K562 (cell line): ENCODE data around the gene MAPK13. TPM values are rescaled to one million over a fixed set of nuclear protein-coding genes. Genes with fewer than 3 reads are reported as not detected.

ENCODE experiments used
- ARID1B ChIP-seq: fragments of 450-650 bp; IDR thresholded peaks from 2 replicates; pipeline ENCODE4 v1.6.1; 2016; ENCODE audit warnings: antibody characterized with exemption, mild to moderate bottlenecking, inconsistent platforms
- CBX2 ChIP-seq: fragments of 200-600 bp; sonication (generic); IDR thresholded peaks from one replicate; pipeline ENCODE4 v1.6.1; 2012; ENCODE audit warnings: mild to moderate bottlenecking, low read length, inconsistent platforms; ENCODE audit not compliant: insufficient read depth, poor library complexity, severe bottlenecking
- DDX20 ChIP-seq: fragments of 450-650 bp; IDR thresholded peaks from 2 replicates; pipeline ENCODE4 v1.6.1; 2016; ENCODE audit warnings: missing genetic modification characterization, low read depth, mild to moderate bottlenecking, missing compliant biosample characterization, moderate library complexity
- EP300 ChIP-seq: IDR thresholded peaks from 2 replicates; pipeline ENCODE4 v1.6.1; 2012; ENCODE audit warnings: low read length, improper control_type of control experiment
- ETV5 ChIP-seq: sonication (generic); formaldehyde crosslinking; IDR thresholded peaks from 2 replicates; pipeline ENCODE4 v1.4.0; 2020; ENCODE audit warnings: low read depth, mild to moderate bottlenecking, missing genetic modification reagents
- HDAC1 ChIP-seq, 2 experiments: fragments of 450-650 bp; IDR thresholded peaks; 2 replicates each; pipeline ENCODE4 v1.6.1; 2016 to 2017; ENCODE audit warnings: inconsistent platforms in 1 of 2, mild to moderate bottlenecking in 1 of 2, moderate library complexity in 1 of 2
- HMBOX1 ChIP-seq: sonication (generic); IDR thresholded peaks from 2 replicates; pipeline ENCODE4 v1.6.1; 2016
- JUN ChIP-seq, 2 experiments: sonication (generic) in 1 of 2; formaldehyde crosslinking in 1 of 2; IDR thresholded peaks; 2 replicates each; pipeline versions ENCODE4 v1.6.1 to v1.8.0; 2012 to 2022; ENCODE audit warnings: borderline replicate concordance in 2 of 2, mild to moderate bottlenecking in 2 of 2, improper control_type of control experiment in 1 of 2, low read depth in 1 of 2, low read length in 1 of 2, missing genetic modification reagents in 1 of 2
- JUND ChIP-seq, 2 experiments: IDR thresholded peaks; 2 replicates in 1 of 2; 3 replicates in 1 of 2; pipeline ENCODE4 v1.6.1; 2011; ENCODE audit warnings: borderline replicate concordance in 2 of 2, low read depth in 2 of 2, low read length in 2 of 2, improper control_type of control experiment in 1 of 2, missing biosample characterization in 1 of 2, missing genetic modification characterization in 1 of 2, missing genetic modification reagents in 1 of 2
- MEIS2 ChIP-seq: fragments of 450-650 bp; IDR thresholded peaks from 2 replicates; pipeline ENCODE4 v1.6.1; 2014; ENCODE audit warnings: mild to moderate bottlenecking; ENCODE audit not compliant: partially characterized antibody
- MNT ChIP-seq, 2 experiments: fragments of 450-650 bp; conservative IDR thresholded peaks; 2 replicates each; pipeline ENCODE4 v1.6.1; 2017; ENCODE audit warnings: mild to moderate bottlenecking in 2 of 2, moderate library complexity in 2 of 2
- MYC ChIP-seq, 2 experiments: fragments of 250-450 bp in 1 of 2; sonication (Bioruptor Pico) in 1 of 2; IDR thresholded peaks; 2 replicates each; pipeline versions ENCODE4 v1.5.1 to v1.6.1; 2012 to 2021; ENCODE audit warnings: low read depth in 2 of 2, borderline replicate concordance in 1 of 2, improper control_type of control experiment in 1 of 2, low read length in 1 of 2, mild to moderate bottlenecking in 1 of 2, moderate library complexity in 1 of 2
- RB1 ChIP-seq: fragments of 450-650 bp; IDR thresholded peaks from 2 replicates; pipeline ENCODE4 v1.6.1; 2017; ENCODE audit warnings: low read depth, mild to moderate bottlenecking
- SOX6 ChIP-seq: fragments of 450-650 bp; IDR thresholded peaks from 2 replicates; pipeline ENCODE4 v1.6.1; 2014; ENCODE audit warnings: mild to moderate bottlenecking
- TOE1 ChIP-seq, 2 experiments: fragments of 450-650 bp in 1 of 2; sonication (generic) in 1 of 2; formaldehyde crosslinking in 1 of 2; IDR thresholded peaks; 2 replicates each; pipeline versions ENCODE4 v1.7.1 to v1.8.0; 2016 to 2022; ENCODE audit warnings: borderline replicate concordance in 2 of 2, mild to moderate bottlenecking in 2 of 2, antibody characterized with exemption in 1 of 2, inconsistent platforms in 1 of 2, low read depth in 1 of 2, missing genetic modification reagents in 1 of 2, moderate library complexity in 1 of 2
- ZNF395 ChIP-seq: fragments of 200-800 bp; sonication (Bioruptor generic); IDR thresholded peaks from 2 replicates; pipeline ENCODE4 v1.6.1; 2017; ENCODE audit warnings: missing genetic modification characterization, missing compliant biosample characterization
- ZNF589 ChIP-seq: fragments of 200-800 bp; sonication (Bioruptor generic); IDR thresholded peaks from 2 replicates; pipeline ENCODE4 v1.6.1; 2016; ENCODE audit warnings: low read depth, missing genetic modification characterization, missing compliant biosample characterization
- polyA plus RNA-seq, 8 experiments: library from polyadenylated mRNA; depleted of rRNA in 4 of 8; stranded (reverse) in 5 of 8; unstranded in 3 of 8; fragments of >200 nt; fragmentation: Nextera tagmentation in 2 of 8; fragmentation: Illumina TruSeq in 1 of 8; extraction: Ambion mirVana in 2 of 8; extraction: Trizol in 1 of 8; gene quantifications; 2 replicates each; pipeline versions ENCODE4 v1.2.1 to v1.2.3, GENCODE V29; 2011 to 2014; ENCODE audit warnings: inconsistent platforms in 1 of 8, missing spikeins in 1 of 8
- total RNA-seq, 7 experiments: library from RNA; depleted of rRNA in 6 of 7; stranded (reverse); fragments of >200 nt in 6 of 7; fragmentation: Illumina TruSeq in 2 of 7; extraction: Trizol in 2 of 7; gene quantifications; 2 replicates each; pipeline versions ENCODE4 v1.2.1 to v1.2.3, GENCODE V29; 2011 to 2021; ENCODE audit warnings: low replicate concordance in 1 of 7
- TF ChIP-seq, protein P1 (sequence below): fragments of 450-650 bp; IDR thresholded peaks from 2 replicates; pipeline ENCODE4 v1.6.1; 2014; ENCODE audit warnings: low read depth, mild to moderate bottlenecking, moderate library complexity, borderline replicate concordance

Gene MAPK13
- total and polyA plus RNA-seq, 9 of the 15 experiments (the other 6 are each of a cell fraction or from before 2014, with no cell fraction given), result 0.03 to 2.3 (median 0.48) TPM; not detected in 1

GRCh38 chr6:36131511-36132245 is 1.4 kb downstream of the MAPK13 start (continued):
- TF ChIP-seq DDX20 (tag) (no peak), ETV5 (CRISPR knock-in tag) (0 out of 2 replicates have a peak, but pooled peaks have one; percentile 54), JUN (IDR thresholded peaks at IDR 0.05; ENCODE audit: borderline replicate concordance, low read depth, low read length) (peak; percentile 38; the same call in 1 of the 2 replicates), JUN (CRISPR knock-in tag; IDR thresholded peaks at IDR 0.05; ENCODE audit: borderline replicate concordance) (no peak), ZNF589 (CRISPR knock-in tag) (peak; percentile 87; the same call in 1 of the 2 replicates), EP300 (peak; percentile 18; the same call in 1 of the 2 replicates), TOE1 (IDR thresholded peaks at IDR 0.05; ENCODE audit: borderline replicate concordance) (peak; percentile 28; the same call in 1 of the 2 replicates), TOE1 (CRISPR knock-in tag; IDR thresholded peaks at IDR 0.05; ENCODE audit: borderline replicate concordance, low read depth) (no peak), HDAC1 (IDR thresholded peaks at IDR 0.05) (peak in 1 of 2 experiments; percentile 97; a peak in 2 of 4 replicates), ZNF395 (CRISPR knock-in tag) (peak; percentile 42; the same call in 1 of the 2 replicates), HMBOX1 (peak; percentile 98), ARID1B (peak; percentile 52; the same call in 1 of the 2 replicates), CBX2 (no peak), RB1 (no peak), MEIS2 (peak; percentile 97), SOX6 (peak; percentile 94), JUND (IDR thresholded peaks at IDR 0.05; ENCODE audit: borderline replicate concordance, low read depth, low read length) (peak; percentile 45; the same call in 1 of the 2 replicates), JUND (tag; IDR thresholded peaks at IDR 0.05; ENCODE audit: borderline replicate concordance, low read depth, low read length) (no peak), MNT (conservative IDR thresholded peaks at IDR 0.05) (0 out of 4 replicates have a peak, but pooled peaks of 1 of the 2 experiments have one; percentile 60), MYC (IDR thresholded peaks at IDR 0.05; ENCODE audit: low read depth, low read length) (0 out of 2 replicates have a peak, but pooled peaks have one; percentile 37), MYC (CRISPR knock-in tag; IDR thresholded peaks at IDR 0.05; ENCODE audit: borderline replicate concordance, low read depth) (no peak)
- TF ChIP-seq, protein P1, sequence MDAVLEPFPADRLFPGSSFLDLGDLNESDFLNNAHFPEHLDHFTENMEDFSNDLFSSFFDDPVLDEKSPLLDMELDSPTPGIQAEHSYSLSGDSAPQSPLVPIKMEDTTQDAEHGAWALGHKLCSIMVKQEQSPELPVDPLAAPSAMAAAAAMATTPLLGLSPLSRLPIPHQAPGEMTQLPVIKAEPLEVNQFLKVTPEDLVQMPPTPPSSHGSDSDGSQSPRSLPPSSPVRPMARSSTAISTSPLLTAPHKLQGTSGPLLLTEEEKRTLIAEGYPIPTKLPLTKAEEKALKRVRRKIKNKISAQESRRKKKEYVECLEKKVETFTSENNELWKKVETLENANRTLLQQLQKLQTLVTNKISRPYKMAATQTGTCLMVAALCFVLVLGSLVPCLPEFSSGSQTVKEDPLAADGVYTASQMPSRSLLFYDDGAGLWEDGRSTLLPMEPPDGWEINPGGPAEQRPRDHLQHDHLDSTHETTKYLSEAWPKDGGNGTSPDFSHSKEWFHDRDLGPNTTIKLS, result no peak
